ENCODE measurements around the gene LTB4R. TPM values are rescaled to one million over a fixed set of nuclear protein-coding genes. Genes with fewer than 3 reads are reported as not detected.
A peak's percentile ranks its signal among the peaks of the same experiment; 100 is the strongest.
"Not testable (repeated sequence)": the region's sequence is repeated elsewhere in the genome, so short reads cannot be mapped to it uniquely, and the experiment has no call there.

The LTB4R gene
- total RNA-seq, 1 experiment from 2014 or later, result 0.48 TPM

- no peak for DNase-seq (ENCODE audit: low read depth)
Measured at GRCh38 chr14:24343795-24344660, 32.7 kb downstream of the LTB4R start.

DNA sequence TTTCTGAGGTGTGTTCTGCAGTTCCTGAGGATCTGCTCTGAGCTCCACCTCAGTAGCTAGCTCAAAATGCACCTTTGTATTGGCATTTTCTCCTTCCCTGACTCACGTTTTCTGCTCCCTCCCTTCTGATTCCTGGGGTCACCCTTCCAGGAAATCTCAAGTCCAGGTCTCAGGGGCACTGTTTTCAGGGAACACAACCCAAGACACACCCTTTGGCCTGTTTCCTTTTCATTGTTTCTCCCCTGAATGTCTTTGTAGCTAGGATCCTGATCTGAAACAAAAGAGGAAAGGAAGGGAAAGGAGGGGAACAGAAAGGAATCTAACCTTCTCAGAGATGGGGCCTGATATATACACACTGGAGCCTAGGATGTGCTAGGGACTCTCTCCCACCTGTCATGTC lies 35.8 kb downstream of the LTB4R start:
- DNase-seq (ENCODE audit: low read depth), result no peak

DNA sequence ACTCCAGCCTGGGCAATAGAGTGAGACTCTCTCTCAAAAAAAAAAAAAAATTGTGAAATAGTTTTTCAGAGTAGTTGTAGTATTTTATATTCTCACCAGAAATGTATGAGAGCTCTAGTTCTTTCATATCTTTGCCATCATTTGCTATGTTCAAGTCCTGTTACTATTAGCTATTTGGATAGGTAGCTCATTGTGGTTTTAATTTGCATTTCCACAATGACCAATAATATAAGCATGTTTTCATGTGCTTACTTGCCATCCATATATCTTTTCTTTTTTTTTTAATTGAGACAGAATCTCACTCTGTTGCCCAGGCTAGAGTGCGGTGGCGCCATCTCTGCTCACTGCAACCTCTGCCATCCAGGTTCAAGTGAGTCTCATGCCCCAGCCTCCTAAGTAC lies 36.9 kb downstream of the LTB4R start:
- DNase-seq (ENCODE audit: low read depth), result no peak

GRCh38 chr14:24349742-24350141 lies 38.4 kb downstream of the LTB4R start:
- no peak for DNase-seq (ENCODE audit: low read depth)

- peak; percentile 36 for DNase-seq (ENCODE audit: low read depth)
Measured at GRCh38 chr14:24351517-24351916, 40.2 kb downstream of the LTB4R start.

GRCh38 chr14:24353559-24354481 lies 42.5 kb downstream of the LTB4R start:
- no peak for DNase-seq (ENCODE audit: low read depth)

DNA sequence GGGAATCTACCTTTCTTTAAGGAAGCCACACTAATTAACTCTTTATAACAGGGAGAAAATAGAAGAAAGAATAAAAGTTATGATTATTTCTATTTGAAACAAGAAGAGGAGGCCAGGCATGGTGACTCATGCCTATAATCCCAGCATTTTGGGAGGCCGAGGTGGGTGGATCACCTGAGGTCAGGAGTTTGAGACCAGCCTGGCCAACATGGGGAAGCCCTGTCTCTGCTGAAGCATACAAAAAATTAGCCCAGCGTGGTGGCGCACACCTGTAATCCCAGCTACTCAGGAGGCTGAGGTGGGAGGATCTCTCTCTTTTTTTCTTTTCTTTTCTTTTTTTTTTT lies 43.2 kb downstream of the LTB4R start:
- DNase-seq (ENCODE audit: low read depth), result not testable (repeated sequence)

- DNase-seq (ENCODE audit: low read depth), result no peak
Measured at GRCh38 chr14:24355009-24355408, 43.7 kb downstream of the LTB4R start.

- no peak for DNase-seq (ENCODE audit: low read depth)
Measured at GRCh38 chr14:24356208-24356607, 44.9 kb downstream of the LTB4R start.

DNA sequence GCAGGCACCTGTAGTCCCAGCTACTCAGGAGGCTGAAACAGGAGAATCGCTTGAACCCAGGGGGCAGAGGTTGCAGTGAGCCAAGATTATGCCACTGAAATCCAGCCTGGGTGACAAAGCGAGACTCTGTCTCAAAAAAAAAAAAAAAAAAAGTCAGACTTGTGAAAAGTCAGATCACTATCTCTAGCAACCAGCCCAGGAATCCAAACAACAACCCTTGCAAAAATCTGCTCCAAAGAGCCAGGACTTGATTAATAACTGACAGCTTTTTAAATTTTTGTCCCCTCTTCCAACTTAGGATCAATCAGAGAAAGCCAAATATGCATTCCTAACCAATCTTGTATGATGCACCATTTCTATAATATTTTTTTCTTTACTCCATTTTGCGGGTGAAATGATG lies 49.0 kb downstream of the LTB4R start:
- DNase-seq (ENCODE audit: low read depth), result no peak

DNA sequence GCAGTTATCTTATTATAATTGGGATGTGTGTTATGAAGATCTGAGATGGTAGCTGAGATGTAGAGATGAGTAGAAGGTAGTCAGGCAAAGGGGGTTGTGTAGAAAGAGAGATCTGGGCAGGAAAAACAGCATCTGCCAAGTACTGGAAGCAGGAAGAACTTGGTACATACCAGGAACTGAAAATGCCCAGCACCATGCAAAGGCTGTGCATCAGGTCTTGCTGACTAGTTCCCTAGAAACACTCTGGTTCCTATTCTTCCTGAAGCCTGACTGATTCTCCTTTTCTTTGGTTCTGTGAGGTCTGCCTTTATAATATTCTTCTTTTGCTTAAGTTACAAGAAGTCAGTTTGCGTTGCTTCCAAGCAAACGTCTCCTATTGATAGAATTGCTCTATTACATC lies 50.0 kb downstream of the LTB4R start:
- no peak for DNase-seq (ENCODE audit: low read depth)

DNA sequence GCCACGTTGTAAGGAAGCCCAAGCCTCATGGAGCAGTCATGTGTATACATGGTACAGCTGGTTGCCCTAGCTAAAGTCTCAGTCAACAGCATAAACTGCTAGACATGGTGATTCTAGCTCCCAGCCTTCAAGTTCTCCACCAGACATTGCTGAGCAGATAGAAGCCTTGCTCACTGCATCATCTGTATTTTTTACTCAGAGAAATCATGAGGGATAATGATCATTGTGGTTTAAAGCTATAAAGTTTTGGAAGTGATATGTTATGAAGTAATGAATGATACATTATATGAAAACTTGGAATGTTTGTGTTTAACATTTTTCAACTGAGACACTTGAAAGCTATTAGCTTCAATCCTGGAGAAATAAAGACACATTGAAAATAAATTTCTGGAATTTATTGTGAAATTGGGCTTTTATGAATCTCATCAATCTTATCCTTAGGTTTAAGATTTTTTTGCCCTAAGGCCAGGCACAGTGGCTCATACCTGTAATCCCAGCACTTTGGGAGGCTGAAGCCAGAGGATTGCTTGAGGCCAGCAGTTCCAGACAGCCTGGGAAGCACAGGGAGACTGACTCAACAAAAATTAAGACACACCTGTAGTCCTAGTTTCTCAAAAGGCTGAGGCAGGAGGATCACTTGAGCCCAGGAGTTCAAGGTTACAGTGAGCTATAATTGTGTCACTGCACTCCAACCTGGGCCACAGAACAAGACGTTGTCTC lies 51.1 kb downstream of the LTB4R start:
- no peak for DNase-seq (ENCODE audit: low read depth)

DNA sequence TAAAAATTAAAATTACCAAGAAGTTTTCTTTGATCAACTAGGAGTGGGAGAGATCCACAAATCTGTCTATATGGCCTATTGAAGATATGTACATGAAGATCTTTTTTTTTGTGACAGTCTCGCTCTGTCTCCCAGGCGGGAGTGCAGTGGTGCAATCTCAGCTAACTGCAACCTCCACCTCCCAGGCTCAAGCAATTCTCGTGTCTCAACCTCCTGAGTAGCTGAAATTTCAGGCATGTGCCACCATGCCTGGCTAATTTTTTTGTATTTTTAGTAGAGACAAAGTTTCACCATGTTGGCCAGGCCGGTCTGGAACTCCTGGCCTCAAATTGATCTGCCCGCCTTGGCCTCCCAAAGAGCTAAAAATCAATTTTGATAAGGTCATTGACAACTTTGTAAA lies 52.1 kb downstream of the LTB4R start:
- no peak for DNase-seq (ENCODE audit: low read depth)

DNA sequence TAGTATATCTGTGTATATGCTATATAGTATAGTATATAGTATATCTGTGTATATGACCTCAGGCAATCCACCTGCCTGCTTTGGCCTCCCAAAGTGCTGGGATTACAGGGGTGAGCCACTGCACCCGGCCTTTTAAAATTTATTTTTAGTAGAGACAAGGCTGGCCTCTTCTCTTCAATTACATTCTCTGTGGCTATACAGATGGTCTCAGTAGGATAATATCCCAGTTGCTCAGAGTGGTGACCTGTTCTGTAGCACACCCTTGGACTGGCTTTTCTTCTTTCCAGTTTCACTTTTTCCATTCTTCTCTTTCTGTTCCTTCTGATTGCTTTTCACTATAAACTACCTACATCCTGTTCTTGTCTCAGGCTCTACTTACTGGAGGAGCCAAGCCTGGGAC lies 53.5 kb downstream of the LTB4R start:
- DNase-seq (ENCODE audit: low read depth), result no peak

GRCh38 chr14:24365600-24366412 lies 54.5 kb downstream of the LTB4R start:
- peak; percentile 91 for DNase-seq (ENCODE audit: low read depth)

DNA sequence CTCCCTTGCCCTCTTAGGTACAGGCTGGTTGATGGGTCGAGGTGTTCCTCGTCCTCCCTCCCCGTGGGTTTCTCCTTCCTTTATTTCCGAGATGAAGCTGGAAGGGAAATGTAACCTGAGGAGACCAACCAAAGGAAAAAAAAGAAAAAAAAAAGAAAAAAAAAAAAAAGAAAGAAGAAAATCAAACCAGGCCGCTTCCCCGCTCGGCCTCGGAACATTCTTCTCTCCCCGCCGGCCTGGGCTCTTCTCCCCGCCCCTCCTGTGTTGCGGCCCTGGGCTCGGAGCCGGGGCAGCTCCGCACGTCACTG lies 55.1 kb downstream of the LTB4R start:
- no peak for DNase-seq (ENCODE audit: low read depth)

DNA sequence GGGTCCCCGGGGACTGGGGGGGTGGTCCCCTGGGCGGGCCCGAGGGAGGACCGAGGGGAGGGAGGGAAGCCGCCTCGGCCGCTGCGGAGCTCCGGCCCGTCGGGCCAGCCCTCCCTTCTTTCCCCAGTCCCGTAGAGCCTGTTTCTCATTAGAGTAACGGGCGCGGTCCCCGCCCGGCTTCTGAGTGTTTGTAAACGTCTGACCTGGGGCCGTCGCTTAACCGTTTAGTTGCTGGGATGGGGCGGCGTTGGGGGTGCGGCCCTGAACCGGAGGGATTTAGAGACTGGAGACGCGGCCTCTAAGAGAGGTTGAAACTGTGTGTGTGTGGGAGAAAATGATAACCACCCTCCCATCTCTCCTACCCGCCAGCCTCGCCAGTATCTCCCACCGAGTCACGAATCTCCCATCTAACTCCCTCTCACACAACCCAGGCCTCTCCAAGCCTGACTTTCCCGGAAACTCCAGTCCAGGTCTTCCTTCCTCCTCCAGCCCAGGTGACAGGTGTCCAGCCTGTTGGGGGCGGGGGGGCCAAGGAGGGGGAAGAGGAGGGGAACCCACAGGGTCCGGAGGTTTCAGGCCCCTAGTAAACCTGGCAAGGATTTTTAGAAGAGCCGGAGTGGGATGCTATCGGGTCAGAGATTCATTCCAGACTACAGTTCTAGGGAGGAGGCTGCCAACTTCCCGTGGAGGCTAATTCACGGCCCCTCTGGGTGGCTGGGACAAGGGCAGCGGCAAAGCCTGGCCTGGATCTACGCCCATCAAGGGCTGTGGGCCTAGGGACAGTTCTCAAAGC lies 55.6 kb downstream of the LTB4R start:
- peak; percentile 91 for DNase-seq (ENCODE audit: low read depth)
